Pancreas (tissue), 10 donors: Measurements from ENCODE around the gene ZC3H10. TPM values are rescaled to one million over a fixed set of nuclear protein-coding genes. Genes with fewer than 3 reads are reported as not detected.

Experiments
- ATAC-seq, 4 donors: fragments of 200-7000 bp; cut with Tn5 transposase; one replicate each; pipeline versions ENCODE4 v1.8.0 to v1.9.1; 2020; ENCODE audit warnings: mild to moderate bottlenecking in 4 of 4, moderate library complexity in 4 of 4
- DNase-seq, 6 donors: peaks; one replicate each; pipeline ENCODE4 v3.0.0-alpha.2; 2020
- FAIRE-seq: peaks from 2 replicates; lab custom pipeline; 2012; peaks lifted over from hg19 to GRCh38; lab: Jason Lieb, UNC
- H3K27ac ChIP-seq, 4 donors: fragments of 200-600 bp; sonication (generic); 1 replicate in 3 of 4; 2 replicates in 1 of 4; pipeline versions ENCODE4 v1.5.0 to v1.8.0; 2020
- H3K27me3 ChIP-seq, 4 donors: fragments of 200-600 bp; one replicate each; pipeline ENCODE4 v1.8.0; 2021
- H3K36me3 ChIP-seq, 3 donors: fragments of 200-600 bp; sonication (generic) in 1 of 3; one replicate each; pipeline versions ENCODE4 v1.5.0 to v1.8.0; 2020 to 2021
- H3K4me1 ChIP-seq, 3 donors: fragments of 200-600 bp; one replicate each; pipeline ENCODE4 v1.8.0; 2021
- H3K4me3 ChIP-seq, 4 donors: fragments of 200-600 bp; sonication (generic) in 2 of 4; one replicate each; pipeline versions ENCODE4 v1.5.0 to v1.8.0; 2020 to 2021
- H3K9me3 ChIP-seq, 4 donors: fragments of 200-600 bp; one replicate each; pipeline ENCODE4 v1.8.0; 2021
- WGBS, 2 donors: extraction: QIAGEN DNeasy Blood & Tissue Kit; methylation state at CpG; one replicate each; pipeline ENCODE4 v1.1.7; 2013; 5-methylcytosine and 5-hydroxymethylcytosine counted together
- intact Hi-C, 3 donors: fragments of 100-400 bp; cut with DNase I; formaldehyde crosslinking; loops; one replicate each; pipeline versions ENCODE4 v1.11.1 to v1.14.2; 2022
- polyA plus RNA-seq, 2 donors: library from polyadenylated mRNA; stranded (reverse); fragments of 200-250 nt; gene quantifications; one replicate each; pipeline ENCODE4 v1.2.3, GENCODE V29; 2013
- total RNA-seq, 6 donors: library from RNA; stranded (reverse); fragmentation: NEBNext Ultra II Directional in 4 of 6; extraction: Animal tissue kit (Norgen Biotek cat#: 25700) in 4 of 6; gene quantifications; one replicate each; pipeline versions ENCODE4 v1.2.1 to v1.2.4, GENCODE V29; 2021 to 2023
- TF ChIP-seq, protein P1 (sequence below), 4 donors: fragments of 200-600 bp; sonication (generic) in 3 of 4; IDR thresholded peaks; one replicate each; pipeline versions ENCODE4 v1.5.0 to v1.8.0; 2021; ENCODE audit warnings: antibody characterized with exemption in 4 of 4
- donor health status: healthy with polysubstance abuse.
- donor health status: DM: no; HTN: no; CAD: no; lungs with moderate emphysema.
- donor health status: DM: no; HTN: no; CAD: no.
- donor health status: control.
- donor health status: control.
- donor health status: Bipolar disorder and iron deficiency.
- donor health status: DM: yes; HTN: yes; CAD: no.
- donor health status: DM: no; HTN: no; CAD: no.
- donor health status: DM: no; HTN: no; CAD: no.
- donor health status: DM: yes; HTN: yes; CAD: no.

The ZC3H10 gene
- total and polyA plus RNA-seq, 8 donors, result 1.9 to 4.1 (median 3.1) TPM

- H3K27ac ChIP-seq, result peak overlapping the region; percentile 94 to 97 (median 96)
These were observed 38.9 kb upstream of the ZC3H10 start for GRCh38 chr12:56078931-56079722.

DNA sequence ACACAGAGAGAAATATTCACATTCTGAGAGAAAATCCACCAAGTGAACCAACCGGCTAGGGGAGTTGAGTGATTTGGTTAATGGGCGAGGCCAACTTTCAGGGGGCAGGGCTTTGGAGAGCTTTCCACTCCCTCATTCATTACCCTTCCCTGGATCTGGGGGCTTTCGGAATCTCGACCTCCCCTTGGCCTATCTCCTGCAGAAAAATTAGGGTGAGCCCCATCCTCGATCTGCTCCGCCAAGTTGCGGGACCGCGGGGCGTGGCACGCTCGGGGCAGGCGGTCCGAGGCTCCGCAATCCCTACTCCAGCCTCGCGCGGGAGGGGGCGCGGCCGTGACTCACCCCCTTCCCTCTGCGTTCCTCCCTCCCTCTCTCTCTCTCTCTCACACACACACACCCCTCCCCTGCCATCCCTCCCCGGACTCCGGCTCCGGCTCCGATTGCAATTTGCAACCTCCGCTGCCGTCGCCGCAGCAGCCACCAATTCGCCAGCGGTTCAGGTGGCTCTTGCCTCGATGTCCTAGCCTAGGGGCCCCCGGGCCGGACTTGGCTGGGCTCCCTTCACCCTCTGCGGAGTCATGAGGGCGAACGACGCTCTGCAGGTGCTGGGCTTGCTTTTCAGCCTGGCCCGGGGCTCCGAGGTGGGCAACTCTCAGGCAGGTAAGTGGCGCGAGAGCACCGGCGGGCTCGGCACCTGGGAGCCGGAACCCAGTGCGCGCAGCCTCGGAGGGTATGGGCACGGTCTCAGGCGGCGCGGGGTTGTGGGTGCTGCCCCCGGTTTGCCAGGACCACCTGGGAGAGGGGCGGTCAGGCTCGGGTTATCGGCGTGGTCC, 38.1 kb upstream of the ZC3H10 start, which contains the start of gene ERBB3:
Gene ERBB3, plus strand, starts transcription at position 443 of the 833 bp plus-strand sequence. Its CDS starts 136 bp downstream, at position 579.
- intact Hi-C loops, result loop anchor here in 1 of 3 donors (5.0 kb wide), 1 partner anchor 37 kb away; the partner anchor contains the start of genes RPL41 and ZC3H10
- H3K36me3 ChIP-seq, result peaks cover 0 to 3% (median 0%) of the 10 kb centered on the region in 3 donors
- peak; percentile 88 to 92 (median 90) for DNase-seq
- peak within 1 kb of the TSS; percentile 94 to 97 (median 96) for H3K27ac ChIP-seq
- WGBS, 2 donors, result 1% methylated on average over 58 to 59 of the region's 59 CpGs
- H3K27me3 ChIP-seq, result no peaks in the 10 kb centered on the region
- ATAC-seq, result peak; percentile 78 to 90 (median 86)
- peak within 1 kb of the TSS; percentile 43 to 91 (median 76) for H3K4me3 ChIP-seq
- peaks cover 5 to 15% (median 14%) of the 10 kb centered on the region in 3 donors for H3K4me1 ChIP-seq
- no peaks in the 10 kb centered on the region for H3K9me3 ChIP-seq
- no peak for FAIRE-seq
- TF ChIP-seq, protein P1, sequence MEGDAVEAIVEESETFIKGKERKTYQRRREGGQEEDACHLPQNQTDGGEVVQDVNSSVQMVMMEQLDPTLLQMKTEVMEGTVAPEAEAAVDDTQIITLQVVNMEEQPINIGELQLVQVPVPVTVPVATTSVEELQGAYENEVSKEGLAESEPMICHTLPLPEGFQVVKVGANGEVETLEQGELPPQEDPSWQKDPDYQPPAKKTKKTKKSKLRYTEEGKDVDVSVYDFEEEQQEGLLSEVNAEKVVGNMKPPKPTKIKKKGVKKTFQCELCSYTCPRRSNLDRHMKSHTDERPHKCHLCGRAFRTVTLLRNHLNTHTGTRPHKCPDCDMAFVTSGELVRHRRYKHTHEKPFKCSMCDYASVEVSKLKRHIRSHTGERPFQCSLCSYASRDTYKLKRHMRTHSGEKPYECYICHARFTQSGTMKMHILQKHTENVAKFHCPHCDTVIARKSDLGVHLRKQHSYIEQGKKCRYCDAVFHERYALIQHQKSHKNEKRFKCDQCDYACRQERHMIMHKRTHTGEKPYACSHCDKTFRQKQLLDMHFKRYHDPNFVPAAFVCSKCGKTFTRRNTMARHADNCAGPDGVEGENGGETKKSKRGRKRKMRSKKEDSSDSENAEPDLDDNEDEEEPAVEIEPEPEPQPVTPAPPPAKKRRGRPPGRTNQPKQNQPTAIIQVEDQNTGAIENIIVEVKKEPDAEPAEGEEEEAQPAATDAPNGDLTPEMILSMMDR (IDR thresholded peaks at IDR 0.05), result no peak

More at GRCh38 chr12:56078931-56079722, 38.9 kb upstream of the ZC3H10 start:
- WGBS, 2 donors, result 1 to 2% methylated on average over 47 to 50 of the region's 50 CpGs
- intact Hi-C loops, result loop anchor here in 1 of 3 donors (5.0 kb wide), 1 partner anchor 38 kb away; the partner anchor contains the start of genes RPL41 and ZC3H10
- TF ChIP-seq, protein P1 (IDR thresholded peaks at IDR 0.05), result peak; percentile 57 to 73 (median 68)
- DNase-seq (peak; percentile 91 to 97 (median 94)), FAIRE-seq (no peak), ATAC-seq (peak; percentile 67 to 77 (median 72))
- Histone ChIP-seq H3K9me3 (no peaks in the 10 kb centered on the region), H3K36me3 (no peaks in the 10 kb centered on the region), H3K4me3 (peak overlapping the region; percentile 43 to 91 (median 76)), H3K27me3 (no peaks in the 10 kb centered on the region), H3K4me1 (peaks cover 0 to 15% (median 14%) of the 10 kb centered on the region in 3 donors)

DNA sequence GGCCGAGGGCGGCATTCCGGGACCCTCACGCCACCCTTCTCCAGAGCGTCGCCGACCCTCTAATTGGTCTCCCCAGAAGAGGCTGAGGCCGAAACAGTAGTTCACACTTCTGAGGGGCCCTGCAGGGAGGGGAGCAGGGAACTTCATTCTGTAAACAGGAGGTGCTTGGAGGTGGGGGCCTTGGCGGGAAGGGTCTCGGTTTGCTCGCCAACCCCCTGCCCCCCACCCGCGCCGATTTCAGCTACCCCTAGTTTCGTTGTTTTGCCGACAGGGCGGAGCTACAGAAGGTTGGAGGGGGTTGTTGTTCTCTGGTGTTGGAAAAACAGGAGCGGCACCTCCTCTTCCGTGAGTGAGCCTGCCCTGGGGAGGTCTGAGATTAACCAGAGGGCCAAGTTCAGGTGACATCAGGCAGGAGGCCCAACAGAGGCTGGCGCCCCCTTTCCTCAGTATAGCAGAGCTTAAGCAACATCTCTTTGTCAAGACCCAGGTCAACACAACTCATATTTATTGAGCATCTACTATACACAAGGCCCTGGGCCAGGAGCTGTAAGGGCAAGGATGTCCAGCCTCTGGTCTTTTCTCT, 37.4 kb upstream of the ZC3H10 start:
- ATAC-seq (peak; percentile 38 to 61 (median 53)), DNase-seq (peak; percentile 55 to 81 (median 68)), FAIRE-seq (no peak)
- 4 to 6% methylated on average over 20 of the region's 20 CpGs for WGBS, 2 donors
- Histone ChIP-seq H3K27me3 (no peaks in the 10 kb centered on the region), H3K27ac (peak overlapping the region; percentile 94 to 97 (median 96)), H3K4me1 (peaks cover 9 to 15% (median 14%) of the 10 kb centered on the region in 3 donors), H3K9me3 (no peaks in the 10 kb centered on the region), H3K4me3 (peak overlapping the region; percentile 43 to 91 (median 76)), H3K36me3 (peaks cover 0 to 10% (median 0%) of the 10 kb centered on the region in 3 donors)
- intact Hi-C loops, result no loop called here
- TF ChIP-seq, protein P1 (IDR thresholded peaks at IDR 0.05), result no peak
